Measurements from ENCODE around the gene MAEA. TPM values are rescaled to one million over a fixed set of nuclear protein-coding genes. Genes with fewer than 3 reads are reported as not detected.

The MAEA gene
- total RNA-seq, 1 donor from 2014 or later, result 74.0 TPM

DNA sequence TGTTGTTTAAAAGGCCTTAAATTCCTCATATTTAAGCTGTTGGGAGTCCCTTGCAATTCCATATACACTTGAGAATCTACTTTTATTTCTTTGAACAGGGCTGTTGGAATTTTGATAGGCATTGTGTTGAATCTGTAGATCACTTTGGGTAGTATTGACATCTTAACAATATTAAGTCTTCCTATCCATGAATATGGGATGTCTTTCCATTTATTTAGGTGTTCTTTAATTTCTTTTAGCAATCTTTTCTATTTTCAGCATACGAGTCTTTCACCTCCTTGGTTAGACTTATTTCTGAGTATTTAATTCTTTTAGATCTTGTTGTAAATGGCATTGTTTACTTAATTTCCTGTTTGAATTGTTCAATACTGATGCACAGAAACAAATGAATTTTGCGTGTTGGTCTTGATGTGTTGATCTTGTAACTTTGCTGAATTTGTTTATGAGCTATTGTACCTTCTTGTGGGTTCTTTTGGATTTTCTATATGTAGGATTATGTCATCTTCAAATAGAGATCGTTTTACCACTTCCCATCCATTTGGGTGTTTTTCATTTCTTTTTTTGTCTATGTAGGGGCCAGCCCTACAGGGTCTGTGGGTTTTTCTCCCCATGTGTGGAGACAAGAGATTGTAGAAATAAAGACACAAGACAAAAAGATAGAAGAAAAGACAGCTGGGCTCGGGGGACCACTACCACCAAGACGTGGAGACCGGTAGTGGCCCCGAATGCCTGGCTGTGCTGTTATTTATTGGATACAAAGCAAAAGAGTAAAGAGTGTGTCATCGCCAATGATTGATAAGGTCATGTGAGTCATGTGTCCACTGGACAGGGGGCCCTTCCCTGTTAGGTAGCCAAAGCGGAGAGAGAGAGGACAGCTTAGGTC lies 22.6 kb upstream of the MAEA start:
- Mint-ChIP-seq H3K9me3 (peaks cover 20% of the 10 kb centered on the region), H3K36me3 (ENCODE audit: low read depth) (peaks cover 26% of the 10 kb centered on the region), H3K4me1 (no peaks in the 10 kb centered on the region), H3K27me3 (ENCODE audit: low read depth) (no peaks in the 10 kb centered on the region), H3K4me3 (no peak overlapping the region), H3K27ac (ENCODE audit: unreplicated experiment) (no peak overlapping the region)
- no peak for DNase-seq (ENCODE audit: low read depth, low spot score)
- TF ChIP-seq, protein P1, sequence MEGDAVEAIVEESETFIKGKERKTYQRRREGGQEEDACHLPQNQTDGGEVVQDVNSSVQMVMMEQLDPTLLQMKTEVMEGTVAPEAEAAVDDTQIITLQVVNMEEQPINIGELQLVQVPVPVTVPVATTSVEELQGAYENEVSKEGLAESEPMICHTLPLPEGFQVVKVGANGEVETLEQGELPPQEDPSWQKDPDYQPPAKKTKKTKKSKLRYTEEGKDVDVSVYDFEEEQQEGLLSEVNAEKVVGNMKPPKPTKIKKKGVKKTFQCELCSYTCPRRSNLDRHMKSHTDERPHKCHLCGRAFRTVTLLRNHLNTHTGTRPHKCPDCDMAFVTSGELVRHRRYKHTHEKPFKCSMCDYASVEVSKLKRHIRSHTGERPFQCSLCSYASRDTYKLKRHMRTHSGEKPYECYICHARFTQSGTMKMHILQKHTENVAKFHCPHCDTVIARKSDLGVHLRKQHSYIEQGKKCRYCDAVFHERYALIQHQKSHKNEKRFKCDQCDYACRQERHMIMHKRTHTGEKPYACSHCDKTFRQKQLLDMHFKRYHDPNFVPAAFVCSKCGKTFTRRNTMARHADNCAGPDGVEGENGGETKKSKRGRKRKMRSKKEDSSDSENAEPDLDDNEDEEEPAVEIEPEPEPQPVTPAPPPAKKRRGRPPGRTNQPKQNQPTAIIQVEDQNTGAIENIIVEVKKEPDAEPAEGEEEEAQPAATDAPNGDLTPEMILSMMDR (conservative IDR thresholded peaks at IDR 0.05), result no peak

DNA sequence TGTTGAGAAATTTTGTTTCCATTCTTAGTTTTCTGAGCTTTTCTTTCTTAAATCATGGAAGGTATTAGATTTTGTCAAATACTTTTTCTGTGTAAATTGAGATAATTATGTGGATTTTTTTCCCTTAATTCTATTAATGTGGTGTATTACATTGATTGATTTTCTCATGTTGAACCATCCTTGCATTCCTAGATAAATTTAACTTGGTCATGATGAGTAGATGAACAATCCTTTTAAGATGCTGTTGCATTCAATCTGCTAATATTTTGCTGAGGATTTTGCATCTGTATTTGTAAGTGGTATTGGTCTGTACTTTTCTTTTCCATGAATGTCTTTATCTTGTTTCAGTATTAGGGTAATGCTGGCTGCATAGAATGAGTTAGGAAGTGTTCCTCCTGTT lies 20.5 kb upstream of the MAEA start:
- Mint-ChIP-seq H3K4me1 (no peaks in the 10 kb centered on the region), H3K27me3 (ENCODE audit: low read depth) (no peaks in the 10 kb centered on the region), H3K27ac (ENCODE audit: unreplicated experiment) (no peak overlapping the region), H3K4me3 (no peak overlapping the region), H3K36me3 (ENCODE audit: low read depth) (peaks cover 26% of the 10 kb centered on the region), H3K9me3 (peaks cover 20% of the 10 kb centered on the region)
- TF ChIP-seq, protein P1 (conservative IDR thresholded peaks at IDR 0.05), result no peak
- no peak for DNase-seq (ENCODE audit: low read depth, low spot score)

DNA sequence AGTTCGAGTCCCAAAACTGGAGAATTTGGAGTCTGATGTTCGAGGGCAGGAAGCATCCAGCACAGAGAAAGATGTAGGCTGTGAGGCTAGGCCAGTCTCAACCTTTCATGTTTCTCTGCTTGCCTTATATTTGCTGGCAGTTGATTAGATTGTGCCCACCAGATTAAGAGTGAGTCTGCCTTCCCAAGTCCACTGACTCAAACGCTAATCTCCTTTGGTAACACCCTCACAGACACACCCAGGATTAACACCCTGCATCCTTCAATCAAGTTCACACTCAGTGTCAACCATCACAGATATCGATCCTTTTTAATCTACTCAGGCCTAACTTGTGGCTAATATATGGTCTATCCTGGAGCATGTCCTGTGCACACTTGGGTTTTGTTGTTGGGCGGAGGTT lies 18.0 kb upstream of the MAEA start:
- no peaks in the 10 kb centered on the region for H3K27me3 Mint-ChIP-seq (ENCODE audit: low read depth)
- no peak overlapping the region for H3K4me3 Mint-ChIP-seq
- no peak for DNase-seq (ENCODE audit: low read depth, low spot score)
- no peaks in the 10 kb centered on the region for H3K4me1 Mint-ChIP-seq
- H3K36me3 Mint-ChIP-seq (ENCODE audit: low read depth), result peaks cover 18% of the 10 kb centered on the region
- H3K9me3 Mint-ChIP-seq, result peaks cover 12% of the 10 kb centered on the region
- TF ChIP-seq, protein P1 (conservative IDR thresholded peaks at IDR 0.05), result no peak
- H3K27ac Mint-ChIP-seq (ENCODE audit: unreplicated experiment), result no peak overlapping the region

DNA sequence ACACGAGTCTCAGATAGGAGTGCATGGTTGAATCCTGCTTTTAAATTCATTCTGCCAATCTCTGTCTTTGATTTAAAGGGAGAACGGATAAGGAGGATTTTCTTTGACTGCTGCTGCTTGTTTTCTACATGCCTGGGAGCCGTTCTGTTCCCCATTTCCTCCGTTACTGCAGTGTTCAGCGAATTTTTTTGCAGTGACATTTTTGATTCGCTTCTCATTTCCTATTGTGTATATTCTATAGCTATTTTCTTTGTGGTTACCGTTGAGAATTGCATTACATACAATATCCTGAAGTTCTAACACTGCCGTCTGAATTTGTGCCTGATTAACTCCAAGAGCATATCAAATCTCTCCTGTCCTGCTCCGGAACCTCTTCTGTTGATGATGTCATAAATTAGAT lies 14.8 kb upstream of the MAEA start:
- H3K9me3 Mint-ChIP-seq, result peaks cover 4% of the 10 kb centered on the region
- no peaks in the 10 kb centered on the region for H3K4me1 Mint-ChIP-seq
- peaks cover 6% of the 10 kb centered on the region for H3K27me3 Mint-ChIP-seq (ENCODE audit: low read depth)
- DNase-seq (ENCODE audit: low read depth, low spot score), result no peak
- no peak overlapping the region for H3K27ac Mint-ChIP-seq (ENCODE audit: unreplicated experiment)
- no peak overlapping the region for H3K4me3 Mint-ChIP-seq
- H3K36me3 Mint-ChIP-seq (ENCODE audit: low read depth), result peaks cover 5% of the 10 kb centered on the region
- TF ChIP-seq, protein P1 (conservative IDR thresholded peaks at IDR 0.05), result no peak

DNA sequence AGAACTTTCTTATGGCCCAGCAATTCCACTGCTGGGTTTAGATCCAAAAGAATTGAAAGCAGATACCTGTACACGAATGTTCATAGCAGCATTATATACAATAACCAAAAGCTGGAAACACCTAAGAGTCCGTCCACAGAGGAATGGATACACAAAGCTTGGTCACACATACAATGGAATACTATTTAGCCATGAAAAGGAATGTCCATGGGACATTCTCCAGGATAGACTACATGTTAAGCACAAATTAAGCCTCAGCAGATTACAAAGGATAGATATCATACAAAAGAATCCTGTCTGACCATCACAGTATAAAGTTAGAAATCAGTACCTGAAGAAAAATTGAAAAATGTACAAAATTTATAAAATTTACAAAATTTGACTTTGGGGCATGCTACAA lies 12.7 kb upstream of the MAEA start:
- Mint-ChIP-seq H3K27ac (ENCODE audit: unreplicated experiment) (no peak overlapping the region), H3K4me3 (no peak overlapping the region), H3K36me3 (ENCODE audit: low read depth) (no peaks in the 10 kb centered on the region), H3K27me3 (ENCODE audit: low read depth) (peaks cover 6% of the 10 kb centered on the region), H3K4me1 (no peaks in the 10 kb centered on the region), H3K9me3 (no peaks in the 10 kb centered on the region)
- TF ChIP-seq, protein P1 (conservative IDR thresholded peaks at IDR 0.05), result no peak
- no peak for DNase-seq (ENCODE audit: low read depth, low spot score)

Data from neural crest cell (in vitro differentiated cells).